Endothelial cell of umbilical vein (primary cell): ENCODE results near the gene PSAP. TPM values are rescaled to one million over a fixed set of nuclear protein-coding genes. Genes with fewer than 3 reads are reported as not detected.

Experiments
- BruUV-seq: library from RNA; stranded (reverse); fragments of 400-500 nt; replicated peaks from 2 replicates; lab custom pipeline; 2021; lab: Mats Ljungman, UMichigan
- CTCF ChIA-PET: fragments of 300-600, 350-600 bp; sonication (Branson Sonifier 250); formaldehyde crosslinking; loops from one replicate; lab custom pipeline; 2021; ENCODE audit warnings: antibody characterized with exemption, inconsistent platforms; lab: Charles Lee
- POLR2A ChIA-PET: fragments of 300-600, 350-600 bp; sonication (Branson Sonifier 250); formaldehyde crosslinking; loops from one replicate; lab custom pipeline; 2021; ENCODE audit warnings: antibody characterized with exemption, inconsistent platforms; lab: Charles Lee
- DNase-seq: peaks from one replicate; pipeline ENCODE4 v3.0.0-alpha.2; 2011; ENCODE audit warnings: low read depth, low spot score
- FAIRE-seq: peaks from 2 replicates; lab custom pipeline; 2011; peaks lifted over from hg19 to GRCh38; lab: Jason Lieb, UNC
- H2AFZ ChIP-seq: 2 replicates; pipeline ENCODE4 v1.6.0; 2012; ENCODE audit warnings: low read depth, low read length, control low read depth, inconsistent platforms
- H3K27ac ChIP-seq: 2 replicates; pipeline ENCODE4 v1.5.1; 2011; ENCODE audit warnings: low read depth, mild to moderate bottlenecking, control low read depth, low read length, moderate library complexity; ENCODE audit not compliant: insufficient read depth
- H3K27me3 ChIP-seq, 2 experiments: 2 replicates each; pipeline versions ENCODE4 v1.6.0 to v1.6.1; 2011; ENCODE audit warnings: low read length in 2 of 2, mixed read lengths in 1 of 2; ENCODE audit not compliant: control insufficient read depth in 2 of 2, insufficient read depth in 2 of 2
- H3K36me3 ChIP-seq, 2 experiments: 2 replicates in 1 of 2; 3 replicates in 1 of 2; pipeline ENCODE4 v1.5.1; 2011; ENCODE audit warnings: low read length in 2 of 2, mild to moderate bottlenecking in 1 of 2, moderate library complexity in 1 of 2; ENCODE audit not compliant: control insufficient read depth in 2 of 2, insufficient read depth in 2 of 2; ENCODE audit errors: extremely low read depth in 1 of 2
- H3K4me1 ChIP-seq: 3 replicates; pipeline ENCODE4 v1.5.1; 2011; ENCODE audit warnings: mild to moderate bottlenecking, low read length; ENCODE audit not compliant: control insufficient read depth, insufficient read depth; ENCODE audit errors: extremely low read depth
- H3K4me2 ChIP-seq: 2 replicates; pipeline ENCODE4 v1.6.1; 2011; ENCODE audit warnings: low read length, control low read depth, mixed read lengths; ENCODE audit not compliant: insufficient read depth
- H3K4me3 ChIP-seq, 3 experiments: fragments of 200-600 bp in 1 of 3; sonication (generic), shearing (Covaris generic) in 1 of 3; replicated peaks in 1 of 3; 2 replicates each; pipeline ENCODE4 v1.5.1; 2011 to 2016; ENCODE audit warnings: control low read depth in 3 of 3, low read length in 3 of 3, mild to moderate bottlenecking in 2 of 3, inconsistent platforms in 1 of 3, low read depth in 1 of 3, moderate library complexity in 1 of 3; ENCODE audit not compliant: insufficient read depth in 1 of 3
- H3K79me2 ChIP-seq: 2 replicates; pipeline ENCODE4 v1.6.0; 2012; ENCODE audit warnings: low read length, inconsistent platforms; ENCODE audit not compliant: control insufficient read depth, insufficient read depth
- H3K9ac ChIP-seq: replicated peaks from 2 replicates; pipeline ENCODE3; 2011; ENCODE audit warnings: low read length, control low read depth; ENCODE audit not compliant: insufficient read depth; ENCODE audit errors: extremely low read depth
- H3K9me1 ChIP-seq: replicated peaks from 3 replicates; pipeline ENCODE4 v1.6.0; 2011; ENCODE audit warnings: mild to moderate bottlenecking, low read length; ENCODE audit not compliant: control insufficient read depth, insufficient read depth; ENCODE audit errors: extremely low read depth
- H3K9me3 ChIP-seq: replicated peaks from 2 replicates; pipeline ENCODE4 v1.5.1; 2012; ENCODE audit warnings: low read length, inconsistent platforms; ENCODE audit not compliant: control insufficient read depth, insufficient read depth
- H4K20me1 ChIP-seq: replicated peaks from 2 replicates; pipeline ENCODE3; 2011; ENCODE audit warnings: mild to moderate bottlenecking, low read length; ENCODE audit not compliant: control insufficient read depth, insufficient read depth; ENCODE audit errors: extremely low read depth
- CTCF ChIP-seq, 2 donors: IDR thresholded peaks; 1 replicate in 1 of 2; 2 replicates in 1 of 2; pipeline ENCODE4 v1.5.1; 2011; ENCODE audit warnings: low read length in 2 of 2, mild to moderate bottlenecking in 2 of 2, moderate library complexity in 2 of 2, control low read depth in 1 of 2, inconsistent platforms in 1 of 2, low read depth in 1 of 2; ENCODE audit not compliant: insufficient read depth in 1 of 2; ENCODE audit errors: extremely low read depth in 1 of 2
- EZH2 ChIP-seq: IDR thresholded peaks from 2 replicates; pipeline ENCODE4 v1.6.1; 2012; ENCODE audit warnings: borderline replicate concordance, low read depth, mild to moderate bottlenecking, moderate library complexity, low read length, inconsistent platforms; ENCODE audit not compliant: severe bottlenecking
- GATA2 ChIP-seq: IDR thresholded peaks from 2 replicates; pipeline ENCODE4 v1.7.0; 2011; ENCODE audit warnings: low read depth, mild to moderate bottlenecking, moderate library complexity, mixed read lengths, low read length; ENCODE audit not compliant: insufficient read length, insufficient read depth
- JUN ChIP-seq: IDR thresholded peaks from 2 replicates; pipeline ENCODE4 v1.6.1; 2011; ENCODE audit warnings: borderline replicate concordance, low read depth; ENCODE audit not compliant: insufficient read length, insufficient read depth
- POLR2A ChIP-seq: IDR thresholded peaks from 2 replicates; pipeline ENCODE4 v1.6.1; 2012; ENCODE audit warnings: low read depth, mild to moderate bottlenecking, control low read depth, low read length
- POLR2AphosphoS5 ChIP-seq: IDR thresholded peaks from 2 replicates; pipeline ENCODE4 v1.6.1; 2012; ENCODE audit warnings: low read depth, mild to moderate bottlenecking, control low read depth, low read length, moderate library complexity; ENCODE audit not compliant: insufficient read depth
- dilution Hi-C: fragments of 300-500 bp; cut with MboI; formaldehyde crosslinking; loops from one replicate; pipeline ENCODE4 v1.15.0; 2019; ENCODE audit warnings: low sequenced_read_pairs; ENCODE audit not compliant: extremely low pct_ligation_motif_present
- intact Hi-C: fragments of 100-400 bp; cut with micrococcal nuclease; formaldehyde crosslinking; loops from one replicate; pipeline ENCODE4 v1.10.0; 2022
- polyA plus RNA-seq, 4 experiments: library from polyadenylated mRNA; depleted of rRNA in 3 of 4; stranded (reverse) in 3 of 4; unstranded in 1 of 4; fragments of >200 nt; gene quantifications; 2 replicates each; pipeline versions ENCODE4 v1.2.1 to v1.2.3, GENCODE V29; 2011 to 2012; ENCODE audit warnings: missing spikeins in 1 of 4
- total RNA-seq: library from RNA; stranded (reverse); gene quantifications from 2 replicates; pipeline ENCODE4 v1.2.3, GENCODE V29; 2021

Gene PSAP
- total and polyA plus RNA-seq, 2 donors (not counting 3 experiments of a cell fraction or from before 2014, with no cell fraction given): 644 to 1,476 TPM

- Histone ChIP-seq H3K4me3 (peak within 1 kb of the TSS; percentile 28 to 44 (median 36)), H3K4me1 (peaks cover 25% of the 10 kb centered on the region), H4K20me1 (no peaks in the 10 kb centered on the region), H3K27me3 (no peaks in the 10 kb centered on the region), H3K27ac (no peak within 1 kb of the TSS), H3K4me2 (peak within 1 kb of the TSS; percentile 28), H3K36me3 (no peaks in the 10 kb centered on the region), H3K9me1 (no peaks in the 10 kb centered on the region), H3K9ac (peak within 1 kb of the TSS; percentile 54), H3K79me2 (no peaks in the 10 kb centered on the region), H2AFZ (peak within 1 kb of the TSS; percentile 85), H3K9me3 (no peaks in the 10 kb centered on the region)
- BruUV-seq: no TSS peak
- intact Hi-C loops (loop anchor here (2.0 kb wide), 2 partner anchors 47 to 79 kb away; no protein-coding TSS in a partner anchor), dilution Hi-C loops (no loop called here)
- DNase-seq (peak; percentile 83), FAIRE-seq (peak; percentile 81)
- TF ChIP-seq POLR2AphosphoS5 (peak; percentile 53), GATA2 (no peak), CTCF (IDR thresholded peaks at IDR 0.05; ENCODE audit: extremely low read depth in 1 of 2, insufficient read depth in 1 of 2, low read depth in 1 of 2, low read length in 2 of 2) (peak; percentile 84 to 87), JUN (no peak), EZH2 (no peak), POLR2A (peak; percentile 26)
- POLR2A ChIA-PET: no interaction called here
- CTCF ChIA-PET: interaction anchor here (0.6 to 3.8 kb wide), 38 partner anchors 9 to 458 kb away, joined by 3 to 21 read pairs (median 5); partner anchors contain the start of gene PSAP
Observed at GRCh38 chr10:71773221-71773971, 77.7 kb downstream of the PSAP start, which contains the start of gene VSIR. Gene VSIR (minus strand): TSS chr10:71773520. CDS start chr10:71773439, 81 bp downstream.
